RWPE1 (cell line): ENCODE data around the gene CYP24A1.
A peak's percentile ranks its signal among the peaks of the same experiment; 100 is the strongest.

Experiments
- CTCF ChIA-PET: fragments of 350-600 bp; sonication (Branson Sonifier 250); formaldehyde crosslinking; extraction: SDS; loops from one replicate; lab custom pipeline; 2021; lab: Yijun Ruan, JAX
- POLR2A ChIA-PET: fragments of 400-600 bp; formaldehyde crosslinking; extraction: SDS; loops from one replicate; lab custom pipeline; 2020; ENCODE audit warnings: antibody characterized with exemption; ENCODE audit not compliant: low non-redundant PET; lab: Yijun Ruan, JAX
- DNase-seq: peaks from one replicate; pipeline ENCODE4 v3.0.0; 2012; ENCODE audit warnings: low spot score
- H3K27ac ChIP-seq: fragments of 450-650 bp; 2 replicates; pipeline ENCODE4 v1.5.1; 2017
- CTCF ChIP-seq: fragments of 450-650 bp; conservative IDR thresholded peaks from 2 replicates; pipeline ENCODE4 v1.5.1; 2017; ENCODE audit warnings: low read depth, mild to moderate bottlenecking

The CYP24A1 gene

GRCh38 chr20:54180931-54181330 is 7.1 kb upstream of the CYP24A1 start:
- ChIA-PET CTCF (no interaction called here), POLR2A (no interaction called here)
- DNase-seq: no peak
- no peak for TF ChIP-seq CTCF
- no peak overlapping the region for H3K27ac ChIP-seq

GRCh38 chr20:54179946-54180345 is 6.2 kb upstream of the CYP24A1 start:
- CTCF ChIA-PET: interaction anchor here (0.9 to 1.2 kb wide), 2 partner anchors 35 to 43 kb away, joined by 3 read pairs; no protein-coding TSS in a partner anchor

GRCh38 chr20:54178256-54178655 is 4.5 kb upstream of the CYP24A1 start:
- DNase-seq: no peak
- no peak for TF ChIP-seq CTCF
- CTCF ChIA-PET: interaction anchor here (0.7 to 0.9 kb wide), 2 partner anchors 29 to 70 kb away, joined by 3 to 6 read pairs; no protein-coding TSS in a partner anchor
- POLR2A ChIA-PET: no interaction called here
- no peak overlapping the region for H3K27ac ChIP-seq

More at GRCh38 chr20:54179946-54180345, 6.2 kb upstream of the CYP24A1 start:
- peak; percentile 72 for DNase-seq
- POLR2A ChIA-PET: interaction anchor here (0.5 kb wide), 1 partner anchor 295 kb away, joined by 3 read pairs; no protein-coding TSS in a partner anchor
- no peak overlapping the region for H3K27ac ChIP-seq
- TF ChIP-seq CTCF: no peak

- DNase-seq: no peak
- POLR2A ChIA-PET: no interaction called here
- peak overlapping the region; percentile 77 for H3K27ac ChIP-seq
- CTCF ChIA-PET: interaction anchor here (0.7 kb wide), 2 partner anchors 25 to 69 kb away, joined by 3 to 5 read pairs; no protein-coding TSS in a partner anchor
- TF ChIP-seq CTCF: no peak
Measured at GRCh38 chr20:54177378-54177777, 3.6 kb upstream of the CYP24A1 start.

- TF ChIP-seq CTCF: no peak
- H3K27ac ChIP-seq: peak overlapping the region; percentile 77
- peak; percentile 99 for DNase-seq
- CTCF ChIA-PET: interaction anchor here (0.6 to 1.1 kb wide), 3 partner anchors 14 to 1361 kb away, joined by 3 to 4 read pairs (median 3); no protein-coding TSS in a partner anchor
- POLR2A ChIA-PET: no interaction called here
Measured at GRCh38 chr20:54176610-54177009, 2.8 kb upstream of the CYP24A1 start.

- no peak for TF ChIP-seq CTCF
- CTCF ChIA-PET: interaction anchor here (1.4 kb wide), 1 partner anchor 78 kb away, joined by 3 read pairs; no protein-coding TSS in a partner anchor
- no peak for DNase-seq
- POLR2A ChIA-PET: no interaction called here
- peak overlapping the region; percentile 67 for H3K27ac ChIP-seq
Measured at GRCh38 chr20:54174457-54175175, 830 bp upstream of the CYP24A1 start.
